ENCODE measurements around the gene SMIM20.

SMIM20 gene

GRCh38 chr4:25954293-25954904 lies 40.4 kb downstream of the SMIM20 start:
- DNase-seq: no peak

GRCh38 chr4:25955705-25956104 lies 41.7 kb downstream of the SMIM20 start:
- no peak for DNase-seq

GRCh38 chr4:25956260-25956659 lies 42.2 kb downstream of the SMIM20 start:
- no peak for DNase-seq

GRCh38 chr4:25958110-25958509 lies 44.1 kb downstream of the SMIM20 start:
- DNase-seq: no peak

GRCh38 chr4:25962393-25962792 lies 48.4 kb downstream of the SMIM20 start:
- DNase-seq: no peak

- DNase-seq: no peak
Observed at GRCh38 chr4:25965629-25966028, 51.6 kb downstream of the SMIM20 start.

- DNase-seq: no peak
Observed at GRCh38 chr4:25966171-25966570, 52.2 kb downstream of the SMIM20 start.

GRCh38 chr4:25969374-25970155 lies 55.5 kb downstream of the SMIM20 start:
- no peak for DNase-seq

- peak; percentile 54 for DNase-seq
Observed at GRCh38 chr4:25970226-25970675, 56.2 kb downstream of the SMIM20 start.

GRCh38 chr4:25970691-25971432 lies 56.8 kb downstream of the SMIM20 start:
- DNase-seq: no peak

GRCh38 chr4:25972366-25972765 lies 58.3 kb downstream of the SMIM20 start:
- DNase-seq: no peak

- no peak for DNase-seq
Observed at GRCh38 chr4:25972984-25973745, 59.1 kb downstream of the SMIM20 start.

- no peak for DNase-seq
Observed at GRCh38 chr4:25976780-25977179, 62.8 kb downstream of the SMIM20 start.

- no peak for DNase-seq
Observed at GRCh38 chr4:25977397-25978170, 63.6 kb downstream of the SMIM20 start.

- DNase-seq: no peak
Observed at GRCh38 chr4:25978327-25978726, 64.3 kb downstream of the SMIM20 start.

Data from right kidney (tissue), 1 donor.